ENCODE data around the gene TGFBR3. TPM values are rescaled to one million over a fixed set of nuclear protein-coding genes. Genes with fewer than 3 reads are reported as not detected.
A peak's percentile ranks its signal among the peaks of the same experiment; 100 is the strongest.

The TGFBR3 gene
- total and polyA plus RNA-seq, 7 donors, result 5.1 to 24.5 (median 8.9) TPM

DNA sequence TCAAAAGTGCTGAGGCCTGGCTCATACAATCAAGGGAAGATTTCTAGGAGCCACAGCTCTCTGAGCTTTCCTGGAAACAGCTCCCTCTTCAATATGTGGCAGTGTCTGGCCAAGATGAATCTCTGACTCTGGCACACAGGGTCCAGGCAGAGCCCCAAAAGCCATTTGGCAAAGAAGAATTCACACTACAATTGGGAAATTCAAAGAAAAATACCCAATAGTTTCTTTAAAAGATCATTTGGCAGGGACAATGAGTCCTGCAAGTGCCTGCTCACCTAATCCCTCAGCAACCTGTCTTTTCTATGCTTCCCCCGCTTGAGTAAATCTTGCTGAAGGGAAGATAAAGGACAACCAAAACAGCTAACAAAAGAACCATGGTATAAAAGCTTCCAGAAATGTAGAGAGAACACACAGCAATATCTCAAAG is 124.6 kb downstream of the TGFBR3 start:
- Histone ChIP-seq H3K4me3 (no peak overlapping the region), H3K27ac (no peak overlapping the region), H3K4me1 (peaks cover 24% of the 10 kb centered on the region), H3K27me3 (ENCODE audit: insufficient read depth in 3 of 3, low read length in 2 of 3) (no peaks in the 10 kb centered on the region), H3K36me3 (ENCODE audit: insufficient read depth in 1 of 2, low read depth in 1 of 2) (no peaks in the 10 kb centered on the region), H3K9me3 (no peaks in the 10 kb centered on the region)
- intact Hi-C loops (cut with DNase I), result no loop called here
- DNase-seq, result peak; percentile 57 to 63
- TF ChIP-seq CTCF (IDR thresholded peaks at IDR 0.05), result no peak
- WGBS, 3 donors, result 33 to 86% (median 58%) methylated on average over 1 of the region's 1 CpG
- ATAC-seq, result peak in 3 of 4 donors; percentile 52 to 62 (median 58)

DNA sequence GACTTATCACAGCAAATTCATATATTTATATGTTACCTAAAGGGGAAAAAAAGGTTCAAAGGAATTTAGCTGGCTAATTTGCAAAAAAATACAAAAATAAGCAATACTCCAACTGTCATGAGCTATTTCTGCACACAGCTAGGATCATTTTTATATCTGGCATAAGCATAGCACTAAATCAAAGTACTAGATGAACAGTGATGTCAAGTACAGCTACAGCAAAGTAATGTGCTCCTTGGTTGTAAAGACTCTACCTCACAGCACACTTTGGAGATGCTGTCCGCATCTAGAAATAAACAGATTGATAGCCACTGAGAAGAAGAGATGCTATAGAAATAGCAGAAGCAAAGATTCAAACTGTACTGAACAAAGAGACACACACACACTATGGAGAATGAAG is 125.4 kb downstream of the TGFBR3 start:
- Histone ChIP-seq H3K27me3 (ENCODE audit: insufficient read depth in 3 of 3, low read length in 2 of 3) (no peaks in the 10 kb centered on the region), H3K36me3 (ENCODE audit: insufficient read depth in 1 of 2, low read depth in 1 of 2) (no peaks in the 10 kb centered on the region), H3K9me3 (no peaks in the 10 kb centered on the region), H3K4me3 (no peak overlapping the region), H3K4me1 (peaks cover 24% of the 10 kb centered on the region), H3K27ac (peak overlapping the region; percentile 50)
- DNase-seq (no peak), ATAC-seq (peak in 3 of 4 donors; percentile 61 to 86 (median 78))
- 21 to 48% (median 31%) methylated on average over 1 of the region's 1 CpG for WGBS, 3 donors
- TF ChIP-seq CTCF (IDR thresholded peaks at IDR 0.05), result no peak
- intact Hi-C loops (cut with DNase I), result no loop called here

- Histone ChIP-seq H3K36me3 (ENCODE audit: insufficient read depth in 1 of 2, low read depth in 1 of 2) (no peaks in the 10 kb centered on the region), H3K4me1 (peaks cover 27% of the 10 kb centered on the region), H3K27me3 (ENCODE audit: insufficient read depth in 3 of 3, low read length in 2 of 3) (no peaks in the 10 kb centered on the region), H3K4me3 (no peak overlapping the region), H3K9me3 (no peaks in the 10 kb centered on the region), H3K27ac (no peak overlapping the region)
- no peak for ATAC-seq
- no peak for TF ChIP-seq CTCF (IDR thresholded peaks at IDR 0.05)
- no peak for DNase-seq
- intact Hi-C loops (cut with DNase I), result no loop called here
- 80 to 96% (median 88%) methylated on average over 2 of the region's 2 CpGs for WGBS, 3 donors
Measured at GRCh38 chr1:91759076-91759475, 126.9 kb downstream of the TGFBR3 start.

DNA sequence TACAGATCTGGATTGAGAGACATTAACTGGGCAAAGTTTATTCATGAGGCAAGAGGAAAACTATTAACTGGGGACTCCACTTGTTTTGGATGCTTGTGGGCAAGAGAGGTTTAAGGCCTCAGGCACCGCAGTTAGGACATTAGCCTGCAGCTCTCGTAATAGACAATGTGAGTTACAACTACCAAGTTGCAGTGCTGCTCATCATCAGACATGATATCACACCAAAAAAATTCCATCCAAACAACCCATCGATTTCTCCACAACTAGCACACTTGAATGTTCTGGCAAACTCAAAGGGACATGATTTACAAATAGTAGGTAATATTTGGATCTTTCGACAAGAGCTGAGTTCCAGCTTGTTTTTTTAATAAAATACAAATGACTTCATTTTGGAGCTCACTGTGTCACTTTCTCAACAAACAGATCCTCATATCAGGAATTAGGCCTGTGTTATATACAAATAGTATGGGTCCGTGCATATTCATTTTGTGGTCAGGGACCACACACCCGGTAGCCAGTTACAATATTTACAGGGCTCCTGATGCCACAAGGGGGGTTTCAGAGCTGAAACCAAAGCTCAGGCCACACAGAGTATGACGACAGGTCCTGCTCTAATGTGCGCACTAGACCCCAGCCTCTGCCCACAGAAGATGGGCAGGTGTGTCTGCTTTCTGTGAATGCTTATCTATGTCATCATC is 128.0 kb downstream of the TGFBR3 start:
- DNase-seq, result no peak
- H3K27ac ChIP-seq, result no peak overlapping the region
- H3K27me3 ChIP-seq (ENCODE audit: insufficient read depth in 3 of 3, low read length in 2 of 3), result no peaks in the 10 kb centered on the region
- H3K36me3 ChIP-seq (ENCODE audit: insufficient read depth in 1 of 2, low read depth in 1 of 2), result no peaks in the 10 kb centered on the region
- no peak overlapping the region for H3K4me3 ChIP-seq
- ATAC-seq, result peak in 3 of 4 donors; percentile 27 to 41 (median 40)
- WGBS, 3 donors, result 68 to 77% (median 73%) methylated on average over 8 of the region's 8 CpGs
- no peaks in the 10 kb centered on the region for H3K9me3 ChIP-seq
- TF ChIP-seq CTCF (IDR thresholded peaks at IDR 0.05), result no peak
- peaks cover 23% of the 10 kb centered on the region for H3K4me1 ChIP-seq
- intact Hi-C loops (cut with DNase I), result no loop called here

Data from psoas muscle (tissue), 8 donors.